HepG2 (cell line): ENCODE results near the gene TMEM238. TPM values are rescaled to one million over a fixed set of nuclear protein-coding genes. Genes with fewer than 3 reads are reported as not detected.
A peak's percentile ranks its signal among the peaks of the same experiment; 100 is the strongest.

ENCODE experiments used
- AGO2 ChIP-seq: fragments of 200-400 bp; formaldehyde crosslinking; optimal IDR thresholded peaks from 2 replicates; pipeline ENCODE3; 2017; ENCODE audit warnings: mild to moderate bottlenecking, low read depth, low read length, moderate library complexity
- CBFB ChIP-seq: sonication (generic); formaldehyde crosslinking; IDR thresholded peaks from 2 replicates; pipeline ENCODE4 v1.4.0; 2020; ENCODE audit warnings: missing genetic modification reagents
- CBX2 ChIP-seq, 2 experiments: fragments of 200-600 bp in 1 of 2; sonication (generic); formaldehyde crosslinking in 1 of 2; IDR thresholded peaks; 2 replicates each; pipeline versions ENCODE4 v1.7.0 to v1.8.1; 2018 to 2022; ENCODE audit warnings: low read depth in 2 of 2, low read length in 1 of 2, mild to moderate bottlenecking in 1 of 2, missing genetic modification reagents in 1 of 2
- FOXK1 ChIP-seq: sonication (generic); formaldehyde crosslinking; IDR thresholded peaks from 2 replicates; pipeline ENCODE4 v1.4.0; 2020; ENCODE audit warnings: low read depth, missing genetic modification reagents, borderline replicate concordance
- HMGXB4 ChIP-seq, 2 experiments: sonication (generic) in 1 of 2; formaldehyde crosslinking in 1 of 2; IDR thresholded peaks; 2 replicates each; pipeline versions ENCODE4 v1.4.0 to v1.6.1; 2018 to 2020; ENCODE audit warnings: missing genetic modification reagents in 2 of 2, borderline replicate concordance in 1 of 2, low read depth in 1 of 2, mild to moderate bottlenecking in 1 of 2, missing biosample characterization in 1 of 2
- HOXA9 ChIP-seq: sonication (generic); formaldehyde crosslinking; IDR thresholded peaks from 2 replicates; pipeline ENCODE4 v1.8.1; 2022; ENCODE audit warnings: missing genetic modification reagents, mild to moderate bottlenecking, moderate library complexity, borderline replicate concordance
- IKZF1 ChIP-seq: fragments of 450-650 bp; IDR thresholded peaks from 2 replicates; pipeline ENCODE4 v1.7.1; 2016
- KDM2A ChIP-seq: sonication (generic); formaldehyde crosslinking; IDR thresholded peaks from 2 replicates; pipeline ENCODE4 v1.4.0; 2020; ENCODE audit warnings: low read depth, missing genetic modification reagents, borderline replicate concordance
- POLR2A ChIP-seq, 2 experiments: IDR thresholded peaks; 2 replicates each; pipeline ENCODE4 v1.6.1; 2011; ENCODE audit warnings: low read depth in 2 of 2, low read length in 2 of 2, mild to moderate bottlenecking in 1 of 2, moderate library complexity in 1 of 2; ENCODE audit not compliant: insufficient read depth in 1 of 2
- POLR2AphosphoS5 ChIP-seq: IDR thresholded peaks from 2 replicates; pipeline ENCODE4 v1.6.1; 2012; ENCODE audit warnings: low read depth, low read length
- PRDM4 ChIP-seq: sonication (generic); formaldehyde crosslinking; IDR thresholded peaks from 2 replicates; pipeline ENCODE4 v1.9.0; 2021; ENCODE audit warnings: missing genetic modification reagents, borderline replicate concordance
- SALL1 ChIP-seq: sonication (generic); formaldehyde crosslinking; IDR thresholded peaks from 2 replicates; pipeline ENCODE4 v1.8.0; 2022; ENCODE audit warnings: mild to moderate bottlenecking, missing genetic modification reagents
- TMF1 ChIP-seq: sonication (generic); formaldehyde crosslinking; IDR thresholded peaks from 2 replicates; pipeline ENCODE4 v1.8.1; 2022; ENCODE audit warnings: low read depth, missing genetic modification reagents
- UBTF ChIP-seq: sonication (generic); formaldehyde crosslinking; IDR thresholded peaks from 2 replicates; pipeline ENCODE4 v1.4.0; 2020; ENCODE audit warnings: mild to moderate bottlenecking, missing genetic modification reagents
- ZNF225 ChIP-seq: sonication (generic); formaldehyde crosslinking; IDR thresholded peaks from 2 replicates; pipeline ENCODE4 v1.4.0; 2020; ENCODE audit warnings: mild to moderate bottlenecking, missing genetic modification reagents
- ZNF691 ChIP-seq: sonication (generic); formaldehyde crosslinking; IDR thresholded peaks from 2 replicates; pipeline ENCODE4 v1.4.0; 2020; ENCODE audit warnings: missing genetic modification reagents, low read depth, mild to moderate bottlenecking, borderline replicate concordance
- ZNF773 ChIP-seq: sonication (generic); formaldehyde crosslinking; IDR thresholded peaks from 2 replicates; pipeline ENCODE4 v1.4.0; 2020; ENCODE audit warnings: missing genetic modification reagents, borderline replicate concordance
- polyA plus RNA-seq, 8 experiments: library from polyadenylated mRNA; depleted of rRNA in 3 of 8; stranded (reverse) in 7 of 8; unstranded in 1 of 8; fragments of >200 nt; fragmentation: Illumina TruSeq in 4 of 8; extraction: Trizol in 4 of 8; gene quantifications; 2 replicates each; pipeline versions ENCODE4 v1.2.1 to v1.2.3, GENCODE V29; 2011 to 2016; ENCODE audit warnings: low read depth in 4 of 8, missing spikeins in 1 of 8, mixed read lengths in 1 of 8; ENCODE audit not compliant: insufficient read depth in 1 of 8
- total RNA-seq, 5 experiments: library from RNA; depleted of rRNA; stranded (reverse); fragments of >200 nt; fragmentation: Illumina TruSeq; extraction: Trizol; gene quantifications; 2 replicates each; pipeline ENCODE4 v1.2.3, GENCODE V29; 2016; ENCODE audit warnings: low read depth in 1 of 5
- TF ChIP-seq, protein P1 (sequence below): sonication (generic); formaldehyde crosslinking; IDR thresholded peaks from 2 replicates; pipeline ENCODE4 v1.5.0; 2020; ENCODE audit warnings: mild to moderate bottlenecking, missing genetic modification reagents, moderate library complexity

TMEM238 gene
- total and polyA plus RNA-seq, 2 of the 13 experiments (the other 11 are each of a cell fraction or from before 2014, with no cell fraction given), result not detected

DNA sequence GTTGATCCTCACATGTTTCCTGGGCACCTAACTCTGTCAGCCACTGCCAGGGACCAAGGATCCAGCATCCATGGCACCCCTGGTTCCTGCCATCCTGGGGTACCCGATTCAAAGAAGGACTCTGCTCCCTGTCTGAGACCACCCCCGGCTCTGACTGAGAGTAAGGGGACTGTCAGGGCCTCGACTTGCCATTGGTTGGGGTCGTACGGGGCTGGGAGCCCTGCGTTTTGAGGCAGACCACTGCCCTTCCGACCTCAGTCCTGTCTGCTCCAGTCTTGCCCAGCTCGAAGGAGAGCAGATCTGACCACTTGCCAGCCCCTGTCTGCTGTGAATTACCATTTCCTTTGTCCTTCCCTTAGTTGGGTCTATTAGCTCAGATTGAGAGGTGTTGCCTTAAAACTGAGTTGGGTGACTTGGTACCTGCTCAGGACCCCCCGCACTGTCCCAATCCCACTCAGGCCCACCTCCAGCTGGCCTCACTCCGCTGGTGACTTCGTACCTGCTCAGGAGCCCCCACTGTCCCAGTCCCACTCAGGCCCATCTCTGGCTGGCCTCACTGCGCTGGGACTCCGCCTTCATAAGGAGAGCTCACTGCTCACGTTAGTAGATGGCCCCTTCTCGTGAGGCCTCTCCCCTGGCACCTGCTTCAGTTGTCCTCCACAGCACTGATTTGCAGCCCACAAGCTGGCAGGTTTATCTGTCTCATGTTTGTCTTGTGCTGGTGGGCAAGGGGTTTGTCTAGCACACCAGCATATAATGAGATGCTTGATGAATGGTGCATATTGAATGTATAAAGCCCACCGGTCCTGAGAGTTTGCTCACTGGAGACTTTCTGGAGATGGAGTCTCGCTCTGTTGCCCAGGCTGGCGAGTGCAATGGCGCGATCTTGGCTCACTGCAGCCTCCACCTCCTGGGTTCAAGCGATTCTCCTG, 5.6 kb upstream of the TMEM238 start (continued):
- TF ChIP-seq, protein P1, sequence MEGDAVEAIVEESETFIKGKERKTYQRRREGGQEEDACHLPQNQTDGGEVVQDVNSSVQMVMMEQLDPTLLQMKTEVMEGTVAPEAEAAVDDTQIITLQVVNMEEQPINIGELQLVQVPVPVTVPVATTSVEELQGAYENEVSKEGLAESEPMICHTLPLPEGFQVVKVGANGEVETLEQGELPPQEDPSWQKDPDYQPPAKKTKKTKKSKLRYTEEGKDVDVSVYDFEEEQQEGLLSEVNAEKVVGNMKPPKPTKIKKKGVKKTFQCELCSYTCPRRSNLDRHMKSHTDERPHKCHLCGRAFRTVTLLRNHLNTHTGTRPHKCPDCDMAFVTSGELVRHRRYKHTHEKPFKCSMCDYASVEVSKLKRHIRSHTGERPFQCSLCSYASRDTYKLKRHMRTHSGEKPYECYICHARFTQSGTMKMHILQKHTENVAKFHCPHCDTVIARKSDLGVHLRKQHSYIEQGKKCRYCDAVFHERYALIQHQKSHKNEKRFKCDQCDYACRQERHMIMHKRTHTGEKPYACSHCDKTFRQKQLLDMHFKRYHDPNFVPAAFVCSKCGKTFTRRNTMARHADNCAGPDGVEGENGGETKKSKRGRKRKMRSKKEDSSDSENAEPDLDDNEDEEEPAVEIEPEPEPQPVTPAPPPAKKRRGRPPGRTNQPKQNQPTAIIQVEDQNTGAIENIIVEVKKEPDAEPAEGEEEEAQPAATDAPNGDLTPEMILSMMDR (CRISPR knock-in tag), result no peak
- no peak for TF ChIP-seq PRDM4
- 0 out of 2 replicates have a peak, but pooled peaks have one; percentile 2 for TF ChIP-seq KDM2A (CRISPR knock-in tag)
- no peak for TF ChIP-seq HMGXB4 (CRISPR knock-in tag; IDR thresholded peaks at IDR 0.05; ENCODE audit: borderline replicate concordance in 1 of 2, low read depth in 1 of 2)
- TF ChIP-seq IKZF1, result no peak
- no peak for TF ChIP-seq ZNF773 (CRISPR knock-in tag)
- TF ChIP-seq TMF1 (CRISPR knock-in tag), result no peak
- TF ChIP-seq HOXA9 (CRISPR knock-in tag), result no peak
- peak; percentile 90 for TF ChIP-seq AGO2
- TF ChIP-seq CBFB (CRISPR knock-in tag), result no peak
- TF ChIP-seq CBX2 (IDR thresholded peaks at IDR 0.05; ENCODE audit: low read depth, low read length), result no peak
- no peak for TF ChIP-seq CBX2 (CRISPR knock-in tag; IDR thresholded peaks at IDR 0.05; ENCODE audit: low read depth)
- TF ChIP-seq POLR2AphosphoS5, result peak; percentile 18; the same call in 1 of the 2 replicates
- TF ChIP-seq ZNF225, result no peak
- TF ChIP-seq POLR2A (IDR thresholded peaks at IDR 0.05; ENCODE audit: insufficient read depth in 1 of 2, low read depth in 2 of 2, low read length in 2 of 2), result peak in 1 of 2 experiments; percentile 37; a peak in 2 of 4 replicates
- TF ChIP-seq ZNF691, result no peak
- TF ChIP-seq SALL1 (CRISPR knock-in tag), result 0 out of 2 replicates have a peak, but pooled peaks have one; percentile 28
- no peak for TF ChIP-seq FOXK1 (CRISPR knock-in tag)
- no peak for TF ChIP-seq UBTF
